ENCODE data around the gene GRIK4.

GRIK4 gene

GRCh38 chr11:120668537-120668936, 157.0 kb downstream of the GRIK4 start:
- no peak for DNase-seq (ENCODE audit: low read depth)

DNA sequence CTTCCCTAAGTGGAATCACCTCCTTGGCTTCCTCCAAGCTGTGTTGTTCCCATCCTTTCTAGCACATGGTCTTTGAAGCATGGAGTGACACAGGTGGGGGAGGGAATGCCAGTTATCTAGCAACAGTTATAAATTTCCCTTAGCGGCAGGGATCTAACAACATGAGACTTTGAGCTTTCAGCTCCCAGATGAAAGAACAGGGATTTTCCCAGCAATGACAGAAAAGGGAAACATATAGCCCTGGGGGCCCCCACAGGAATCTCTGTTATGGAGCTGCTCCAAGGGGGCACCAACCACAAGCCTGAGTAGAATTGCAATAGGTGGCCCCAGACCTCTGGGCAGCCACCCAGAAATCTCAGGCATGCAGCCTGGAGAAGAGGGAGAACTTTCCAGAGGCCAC, 163.0 kb downstream of the GRIK4 start:
- DNase-seq (ENCODE audit: low read depth) = peak; percentile 53

GRCh38 chr11:120675171-120675570, 163.6 kb downstream of the GRIK4 start:
- DNase-seq (ENCODE audit: low read depth) = no peak

DNA sequence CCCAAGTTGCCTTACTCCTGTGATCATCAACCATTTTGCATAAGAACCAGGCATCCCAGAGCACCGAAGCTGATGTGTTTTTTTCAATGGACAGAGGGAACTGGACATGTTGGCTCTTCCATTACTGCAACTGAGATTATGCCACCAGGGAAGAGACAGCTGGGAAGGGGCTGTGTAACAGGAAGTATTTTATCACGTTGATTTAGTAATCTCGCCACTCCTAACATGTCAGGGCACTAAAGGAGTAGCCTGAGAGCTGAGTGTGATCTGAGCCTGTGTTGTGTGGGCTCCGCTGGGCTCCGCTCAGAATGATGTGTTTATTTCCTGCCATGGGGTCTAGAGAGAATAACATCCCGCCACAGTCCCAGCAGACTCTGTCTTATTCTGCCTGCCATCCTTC, 165.4 kb downstream of the GRIK4 start:
- no peak for DNase-seq (ENCODE audit: low read depth)

GRCh38 chr11:120680322-120680721, 168.8 kb downstream of the GRIK4 start:
- DNase-seq (ENCODE audit: low read depth) = no peak

- no peak for DNase-seq (ENCODE audit: low read depth)
Observed at GRCh38 chr11:120681434-120682331, 170.1 kb downstream of the GRIK4 start.

GRCh38 chr11:120682332-120682649, 170.7 kb downstream of the GRIK4 start:
- DNase-seq (ENCODE audit: low read depth) = no peak

- peak; percentile 36 for DNase-seq (ENCODE audit: low read depth)
Observed at GRCh38 chr11:120682866-120683265, 171.3 kb downstream of the GRIK4 start.

- DNase-seq (ENCODE audit: low read depth) = no peak
Observed at GRCh38 chr11:120686516-120686915, 175.0 kb downstream of the GRIK4 start.

DNA sequence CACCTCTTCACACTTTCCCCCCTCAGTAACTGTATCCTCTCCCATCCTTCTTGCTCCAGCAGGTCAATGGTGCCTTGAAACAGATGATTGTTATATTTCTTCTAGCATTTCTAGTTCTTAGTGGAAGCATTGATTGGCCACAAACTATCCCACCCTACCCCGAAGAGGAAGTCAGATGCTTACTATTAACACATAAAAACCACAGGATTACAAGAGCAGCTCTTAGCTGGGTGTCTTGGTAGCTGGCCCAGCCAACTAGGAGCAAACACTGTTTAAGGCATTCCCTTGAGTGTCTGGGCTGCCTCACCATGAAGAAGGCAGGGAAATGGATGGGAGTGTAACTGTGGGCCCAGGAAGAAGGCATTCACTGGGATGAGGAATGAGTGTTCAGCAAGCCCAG, 176.6 kb downstream of the GRIK4 start:
- DNase-seq (ENCODE audit: low read depth) = no peak

DNA sequence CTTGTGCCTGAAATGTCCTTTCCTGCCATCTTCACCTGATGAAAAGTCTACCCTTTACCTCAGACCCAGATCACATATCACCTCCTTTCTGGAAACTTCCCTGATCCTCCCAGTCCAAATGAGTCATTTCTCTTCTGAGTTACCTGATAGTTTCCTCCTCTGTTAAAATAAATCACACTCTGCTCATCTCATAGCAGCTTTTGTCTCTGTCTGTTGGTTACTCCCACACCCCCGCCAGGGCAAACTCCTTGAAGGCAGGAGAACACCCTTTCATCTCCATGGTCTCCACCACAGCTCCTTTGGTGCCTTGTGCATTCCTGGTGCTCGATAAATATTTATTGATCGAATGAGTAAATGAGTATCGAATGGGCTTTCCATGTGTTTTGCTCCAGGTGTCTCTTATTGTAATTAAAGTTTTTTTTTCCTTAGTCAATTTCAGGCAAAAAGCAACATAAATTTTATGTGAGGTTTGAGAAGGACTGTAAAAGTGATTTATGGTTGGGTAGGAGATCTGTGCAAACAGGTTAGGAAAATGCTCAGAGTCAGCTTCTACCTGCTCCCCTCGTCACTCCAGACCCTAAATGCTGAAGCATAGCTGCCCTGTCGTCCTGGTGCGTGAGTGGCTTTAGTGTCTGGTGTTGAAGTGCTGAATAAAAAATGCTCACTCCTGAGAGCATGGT, 178.2 kb downstream of the GRIK4 start:
- no peak for DNase-seq (ENCODE audit: low read depth)

DNA sequence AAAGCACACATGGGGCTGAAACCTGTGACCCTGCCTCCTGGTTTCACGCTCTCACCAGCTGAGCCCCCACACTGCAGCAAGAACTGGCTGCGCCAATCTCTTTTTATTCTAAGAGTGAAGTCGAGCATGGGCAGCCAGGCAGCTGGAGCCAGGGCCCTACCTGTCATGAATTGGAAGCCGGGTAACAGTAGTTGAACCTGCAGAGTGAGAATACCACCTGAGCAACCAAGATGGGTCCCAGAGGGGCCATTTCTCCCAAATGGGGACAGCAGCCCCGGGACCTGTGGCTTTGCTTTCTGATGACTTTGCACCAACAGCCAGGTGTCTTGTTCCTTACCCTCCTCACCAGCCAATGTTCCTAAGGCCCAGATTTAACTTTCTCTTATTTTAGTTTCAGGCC, 178.9 kb downstream of the GRIK4 start:
- no peak for DNase-seq (ENCODE audit: low read depth)

DNA sequence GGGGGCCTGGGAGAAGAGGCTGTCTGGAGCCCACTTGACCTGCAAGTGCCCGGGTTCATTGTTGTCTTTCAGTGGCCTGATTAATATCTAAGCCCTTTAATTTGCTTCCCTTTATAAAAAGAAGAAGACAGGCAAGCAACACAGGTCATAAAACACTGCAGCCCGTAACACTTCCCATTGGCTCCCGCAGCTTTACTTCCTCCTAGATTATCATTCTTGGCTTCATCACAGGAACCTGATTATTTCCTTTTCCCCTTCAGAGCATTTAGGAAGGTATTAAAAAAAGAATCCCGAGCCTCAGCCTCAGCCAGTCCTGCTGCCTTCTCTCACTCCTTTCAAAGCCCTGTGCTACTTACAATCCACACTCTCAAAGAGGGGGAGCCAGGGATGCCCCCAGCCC, 183.2 kb downstream of the GRIK4 start:
- no peak for DNase-seq (ENCODE audit: low read depth)

GRCh38 chr11:120695426-120695825, 183.9 kb downstream of the GRIK4 start:
- no peak for DNase-seq (ENCODE audit: low read depth)

- no peak for DNase-seq (ENCODE audit: low read depth)
Observed at GRCh38 chr11:120695939-120696338, 184.4 kb downstream of the GRIK4 start.

DNA sequence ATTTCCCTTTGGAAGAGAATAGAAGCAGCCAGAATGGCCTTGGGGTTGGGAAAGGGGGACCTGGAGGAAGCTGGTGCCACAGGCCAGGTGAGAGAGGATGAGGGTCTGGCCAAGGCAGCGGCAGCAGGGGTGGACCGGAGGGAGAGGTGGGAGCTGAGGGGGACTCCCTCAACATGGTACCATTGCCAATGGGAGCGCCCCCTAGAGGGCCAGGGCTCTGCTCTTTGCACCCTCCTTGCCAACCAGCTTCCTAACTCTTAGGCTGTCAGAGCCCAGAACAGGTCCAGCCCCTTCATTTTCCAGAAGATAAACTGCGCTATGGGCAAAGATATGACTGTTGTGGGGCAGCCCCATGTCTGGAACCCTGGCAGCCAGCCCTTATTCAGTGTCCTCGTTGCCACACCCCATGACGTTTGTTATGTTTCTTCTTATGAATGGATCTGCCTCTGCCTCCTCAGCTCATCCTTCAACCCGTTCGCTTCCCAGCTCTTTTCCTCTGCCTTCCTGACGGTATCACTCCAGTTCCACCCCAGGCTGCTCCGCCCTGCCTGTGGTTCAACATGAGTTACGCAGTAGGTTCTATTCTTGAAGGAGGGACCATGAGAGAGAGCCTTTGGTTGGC, 185.2 kb downstream of the GRIK4 start:
- no peak for DNase-seq (ENCODE audit: low read depth)

DNA sequence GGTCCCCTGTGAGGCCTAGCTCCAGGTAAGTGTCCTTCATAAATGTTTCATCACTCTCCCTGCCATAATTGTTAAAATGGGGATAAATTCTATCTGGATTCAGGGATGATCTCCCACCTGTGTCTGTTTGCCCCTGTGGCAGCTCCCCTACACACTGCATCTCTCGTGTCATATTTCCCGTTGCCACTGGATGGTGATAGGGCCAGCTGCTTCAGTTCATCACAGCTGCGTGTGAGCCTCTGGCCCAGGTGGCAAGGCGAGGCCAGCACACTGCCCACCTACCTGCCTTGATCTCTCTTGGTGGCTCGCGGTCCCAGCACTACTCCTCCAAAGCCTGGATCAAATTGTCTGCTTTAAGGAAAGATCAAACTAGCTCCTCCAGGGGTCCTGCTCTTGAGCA, 187.4 kb downstream of the GRIK4 start:
- no peak for DNase-seq (ENCODE audit: low read depth)

DNA sequence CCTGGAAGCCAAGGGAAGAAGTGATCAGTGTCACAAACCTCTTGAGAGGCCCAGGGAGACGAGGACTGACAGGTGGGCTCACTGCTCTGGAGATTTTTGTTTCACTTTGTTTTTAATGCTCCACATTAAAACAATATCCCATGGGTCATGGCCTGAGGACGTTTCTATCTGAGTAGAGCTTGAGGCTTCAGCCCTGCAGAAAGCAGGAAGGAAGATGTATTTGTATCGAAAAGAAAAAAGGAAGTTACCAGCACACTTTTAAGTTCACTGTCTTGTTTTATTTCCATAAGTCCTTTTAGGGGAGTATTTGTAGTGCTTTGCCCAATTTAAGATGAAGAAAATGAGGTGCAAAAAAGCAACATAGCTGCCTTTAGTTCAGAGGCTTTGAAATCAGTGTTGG, 191.1 kb downstream of the GRIK4 start:
- no peak for DNase-seq (ENCODE audit: low read depth)

DNA sequence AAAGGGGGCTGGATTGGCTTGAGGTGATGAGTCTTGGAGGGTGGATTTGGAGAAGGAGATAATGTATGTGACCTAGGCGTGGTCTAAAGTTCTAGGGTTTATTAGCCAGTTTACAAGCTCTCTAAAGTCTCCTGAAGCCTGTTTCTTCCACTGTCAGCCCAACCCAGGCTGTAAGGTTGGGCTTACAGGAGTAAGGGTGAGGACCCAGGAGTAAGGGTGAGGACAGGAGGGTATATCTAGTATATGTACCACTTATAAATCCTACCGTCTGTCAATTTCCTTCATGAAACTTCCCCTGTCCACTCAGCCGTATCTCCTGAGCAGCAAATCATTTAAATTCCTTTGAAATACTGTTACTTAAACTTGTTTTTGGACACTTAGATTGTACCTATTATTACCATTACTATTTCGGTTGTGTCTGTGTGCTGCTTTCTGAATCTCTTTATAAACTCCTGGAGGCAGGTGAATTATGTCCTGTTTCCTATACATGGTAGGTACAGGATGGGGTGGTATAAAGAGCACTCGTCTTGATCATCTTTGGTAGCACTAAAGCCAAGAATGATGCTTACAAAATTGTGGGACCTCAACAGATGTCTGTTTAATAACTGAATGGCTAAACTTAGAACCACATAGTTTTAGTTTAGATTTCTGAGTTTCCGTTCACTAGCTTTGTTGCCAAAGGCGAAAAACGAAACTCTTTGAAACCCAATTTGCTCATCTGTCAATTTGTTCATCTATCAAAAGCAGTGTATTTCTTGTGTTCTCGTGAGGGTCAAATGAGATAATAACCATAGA, 192.0 kb downstream of the GRIK4 start:
- DNase-seq (ENCODE audit: low read depth) = no peak

DNA sequence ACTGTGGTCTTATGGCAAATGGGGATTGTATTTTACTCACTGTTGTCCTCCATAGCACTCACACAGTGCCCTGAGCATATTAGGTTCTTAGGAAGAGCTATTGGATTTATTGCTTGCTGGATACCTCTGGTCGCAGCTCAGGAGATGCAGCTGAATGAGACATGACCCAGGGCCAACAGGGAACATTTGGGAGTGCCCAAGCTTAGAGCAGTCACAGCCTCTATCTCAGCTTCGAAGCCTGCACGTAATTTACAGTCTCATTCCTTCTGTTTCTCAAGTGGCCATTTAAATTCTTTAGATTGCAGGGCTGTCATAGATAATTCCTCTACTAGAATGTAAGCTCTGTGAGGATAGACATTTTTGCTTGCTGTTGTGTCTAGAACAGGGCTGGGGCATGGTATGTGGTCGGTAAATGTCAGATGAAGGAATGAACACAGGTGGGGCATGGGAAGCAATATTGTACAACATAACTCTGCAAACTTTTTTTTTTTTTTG, 192.8 kb downstream of the GRIK4 start:
- no peak for DNase-seq (ENCODE audit: low read depth)

- no peak for DNase-seq (ENCODE audit: low read depth)
Observed at GRCh38 chr11:120706257-120706656, 194.7 kb downstream of the GRIK4 start.

DNA sequence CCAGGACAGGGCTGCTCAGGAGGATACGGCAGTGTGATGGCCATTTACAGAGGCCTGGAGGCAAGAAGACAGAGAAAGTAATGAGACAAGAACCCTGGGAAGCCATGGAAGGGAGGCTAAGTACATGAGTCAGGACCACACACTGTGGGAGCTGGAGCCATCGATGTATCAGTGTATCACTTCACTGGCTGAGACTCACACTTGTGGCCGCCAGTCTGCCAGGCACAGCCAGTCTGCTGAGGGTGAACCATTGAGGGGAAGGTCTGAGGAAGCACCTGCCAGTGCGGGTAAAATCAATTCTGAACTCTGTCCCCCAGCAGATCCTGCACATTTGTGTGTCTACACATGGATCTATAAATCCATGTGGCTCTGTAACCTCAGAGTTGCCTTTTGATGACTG, 195.6 kb downstream of the GRIK4 start:
- no peak for DNase-seq (ENCODE audit: low read depth)
